GM19025 (cell line): ENCODE measurements around the gene SMC4.

Source experiments
- ATAC-seq: cut with Tn5 transposase; IDR thresholded peaks from one replicate; pipeline ENCODE4 v1.9.1; 2021; ENCODE audit warnings: mild to moderate bottlenecking, low read depth, moderate library complexity; ENCODE audit not compliant: unreplicated experiment

The SMC4 gene

DNA sequence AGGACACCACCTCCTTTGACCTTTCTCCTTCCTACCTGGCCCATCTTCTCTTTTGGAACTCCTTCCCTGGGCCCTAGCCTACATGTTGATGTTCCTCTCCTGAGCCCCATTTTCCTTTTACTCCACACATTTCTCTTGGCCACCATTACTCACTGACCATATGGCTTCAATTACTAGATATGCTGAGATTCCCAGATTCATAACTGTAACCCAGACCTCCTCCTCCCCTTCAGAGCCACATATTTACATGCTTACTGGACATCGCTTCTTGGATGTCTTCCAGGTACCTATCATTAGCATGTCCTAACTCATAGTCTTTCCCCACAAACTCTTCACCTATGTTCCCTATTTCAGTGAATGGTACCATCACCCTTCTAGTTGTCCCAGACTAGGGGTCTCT, 74.5 kb downstream of the SMC4 start:
- ATAC-seq, result no peak

DNA sequence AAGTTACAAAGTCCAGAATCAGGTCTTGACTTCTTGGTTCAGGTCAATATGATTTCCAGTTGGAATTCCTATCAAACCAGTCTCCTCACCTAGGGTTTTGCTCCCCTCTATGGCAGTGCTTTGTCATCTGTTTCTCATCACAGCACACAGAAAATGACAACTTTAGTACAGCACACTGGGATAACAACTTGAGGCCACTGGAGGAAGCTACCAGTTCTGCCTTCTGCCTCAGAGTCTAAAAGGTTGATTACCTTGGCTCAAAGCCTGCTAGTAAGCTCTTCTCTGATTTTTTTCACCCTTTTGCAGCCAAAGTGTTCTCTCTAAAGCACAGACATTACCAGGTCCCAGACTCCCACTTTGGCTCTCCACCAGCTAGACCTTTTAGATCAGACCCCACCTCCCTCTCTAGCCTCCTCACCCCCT, 75.0 kb downstream of the SMC4 start:
- no peak for ATAC-seq

DNA sequence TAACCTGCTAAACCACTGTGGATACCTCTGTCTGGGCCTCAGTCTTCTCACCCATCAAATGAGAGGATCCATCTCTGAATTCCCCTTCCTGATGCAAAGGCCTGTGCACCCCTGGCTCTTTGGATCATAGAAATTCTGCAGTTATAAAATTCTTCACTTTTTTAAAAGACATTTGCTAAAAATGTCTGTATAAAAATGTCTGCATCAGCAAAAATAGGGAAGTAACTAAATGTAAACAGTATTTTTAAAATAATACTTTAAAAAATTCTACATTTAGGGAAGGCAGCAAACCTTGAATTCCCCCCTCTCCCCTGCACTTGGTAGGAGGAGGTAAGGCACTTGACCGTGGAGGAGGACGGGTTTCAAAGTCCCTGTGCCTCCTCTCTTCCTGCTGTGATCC, 75.7 kb downstream of the SMC4 start:
- ATAC-seq, result no peak

DNA sequence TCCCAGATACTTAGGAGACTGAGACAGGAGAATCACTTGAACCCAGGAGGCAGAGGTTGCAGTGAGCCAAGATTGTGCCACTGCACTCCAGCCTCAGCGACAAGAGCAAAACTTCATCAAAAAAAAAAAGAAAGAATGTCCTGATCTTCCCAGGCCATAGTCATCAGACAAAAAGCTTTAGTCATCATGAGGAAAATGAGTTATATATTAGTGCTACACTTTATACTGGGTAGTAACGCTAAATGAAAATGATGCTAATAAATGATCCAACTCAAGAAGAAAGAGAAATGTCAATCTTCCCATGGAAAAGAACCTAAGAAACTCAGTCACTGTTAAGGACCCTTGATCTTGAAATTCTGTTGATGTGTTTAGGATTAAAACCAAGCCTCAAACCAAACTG, 76.4 kb downstream of the SMC4 start:
- ATAC-seq, result no peak

DNA sequence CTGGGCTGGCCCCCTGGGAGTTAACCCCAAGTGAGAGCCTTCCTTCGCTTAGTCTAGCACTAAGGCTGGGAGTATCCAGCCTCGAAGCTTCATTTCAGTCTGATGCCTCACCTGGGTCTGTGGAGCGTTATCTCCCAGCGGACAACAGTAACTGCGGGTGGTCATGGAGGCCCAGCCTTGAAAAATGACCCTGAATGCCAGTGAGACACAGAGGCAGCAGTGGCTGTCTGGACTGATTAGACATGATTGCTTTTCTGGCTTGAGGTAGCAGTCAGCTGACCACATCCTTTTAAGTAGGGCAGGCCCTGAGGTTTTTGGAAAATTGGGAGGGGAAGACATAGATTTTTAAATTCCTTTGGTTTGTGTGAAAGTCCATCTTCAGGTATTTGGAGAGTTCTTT, 78.3 kb downstream of the SMC4 start:
- ATAC-seq, result no peak

DNA sequence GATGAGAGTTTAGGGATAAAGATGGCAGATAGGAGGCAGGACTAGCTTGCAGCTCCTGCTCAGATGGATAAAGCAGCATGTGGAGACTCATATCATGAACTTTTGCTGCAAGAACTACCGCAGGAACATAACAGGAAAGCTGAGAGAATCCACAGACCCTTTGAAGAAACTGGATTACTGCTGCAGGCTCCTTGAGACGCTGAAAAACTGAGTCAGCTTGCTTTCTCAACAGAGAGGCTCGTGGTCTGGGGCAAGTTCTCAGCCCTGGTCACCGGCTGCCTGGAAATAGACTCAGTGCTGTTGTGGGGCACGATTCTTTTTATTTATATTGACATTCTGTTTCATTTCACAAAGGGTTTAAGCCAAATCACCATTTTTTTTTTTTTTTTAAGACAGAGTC, 78.9 kb downstream of the SMC4 start:
- no peak for ATAC-seq

DNA sequence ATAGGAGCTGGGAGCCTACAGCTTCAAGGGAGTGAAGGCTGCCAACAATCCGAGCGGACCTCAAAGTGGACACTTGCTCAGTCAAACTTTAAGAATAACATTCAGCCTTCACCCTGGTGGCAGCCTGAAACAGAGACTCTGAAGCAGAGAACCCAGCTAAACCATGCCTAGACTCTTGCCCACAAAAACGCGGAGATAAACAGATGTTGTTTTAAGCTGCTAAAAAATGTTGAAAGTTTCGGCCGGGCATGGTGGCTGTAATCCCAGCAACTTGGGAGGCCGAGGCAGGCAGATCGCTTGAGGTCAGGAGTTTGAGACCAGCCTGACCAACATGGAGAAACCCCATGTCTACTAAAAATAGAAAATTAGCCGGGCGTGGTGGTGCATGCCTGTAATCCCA, 79.9 kb downstream of the SMC4 start:
- no peak for ATAC-seq

DNA sequence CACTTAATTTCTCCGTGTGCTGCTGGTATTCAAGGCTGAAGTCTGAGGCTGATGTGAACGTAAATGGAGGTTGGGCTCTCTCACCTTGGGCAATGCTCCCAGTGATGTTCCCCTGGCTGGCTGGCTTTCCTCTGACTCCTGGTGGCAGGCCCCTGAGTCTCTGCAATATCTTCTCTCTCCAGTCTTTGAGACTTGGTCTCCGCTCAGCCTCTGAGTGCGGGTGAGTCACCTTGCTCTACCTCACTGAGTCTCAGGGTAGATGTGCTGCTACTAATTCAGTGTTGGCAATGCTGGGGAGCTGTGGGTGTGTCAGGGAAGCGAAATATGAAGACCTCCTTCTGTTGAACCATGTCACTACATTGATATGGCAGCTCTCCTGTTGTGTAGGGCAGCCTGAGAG, 81.5 kb downstream of the SMC4 start:
- no peak for ATAC-seq

DNA sequence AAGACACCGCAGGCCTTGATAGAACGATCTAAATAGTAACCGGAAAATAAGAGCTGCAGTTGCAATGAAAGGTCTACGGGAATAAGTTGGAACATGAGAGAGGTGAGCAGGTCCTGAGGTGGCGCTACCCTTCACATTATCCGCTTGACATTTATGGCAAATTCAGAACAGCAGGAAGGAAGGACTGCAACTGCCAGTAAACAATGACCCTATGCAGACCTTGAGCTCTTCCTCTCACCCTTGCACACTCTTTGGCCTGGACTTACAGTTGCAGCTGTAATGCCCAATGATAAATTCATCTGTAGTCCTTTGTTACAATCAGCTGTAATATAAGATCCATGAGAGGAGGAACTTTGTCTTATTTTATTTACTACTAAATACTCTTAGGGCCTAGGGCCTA, 82.4 kb downstream of the SMC4 start:
- no peak for ATAC-seq

DNA sequence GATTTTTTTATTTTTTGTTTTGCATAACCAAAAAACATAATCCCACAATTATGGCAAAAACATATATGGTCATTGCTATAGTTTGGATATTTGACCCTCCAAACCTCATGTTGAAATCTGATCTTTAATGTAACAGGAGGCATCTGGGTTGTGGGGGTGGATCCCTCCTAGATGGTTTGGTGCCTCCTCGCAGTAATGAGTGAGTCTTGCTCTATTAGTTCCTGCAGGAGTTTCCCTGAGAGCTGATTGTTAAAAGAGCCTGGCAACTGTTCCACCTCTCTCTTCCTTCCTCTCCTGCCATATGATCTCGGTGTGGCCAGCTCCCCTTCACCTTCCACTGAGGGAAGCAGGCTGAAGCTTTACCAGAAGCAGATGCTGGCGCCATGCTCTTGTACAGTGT, 83.3 kb downstream of the SMC4 start:
- ATAC-seq, result no peak
